H1 (cell line): Measurements from ENCODE around the gene ATP1A1. TPM values are rescaled to one million over a fixed set of nuclear protein-coding genes. Genes with fewer than 3 reads are reported as not detected.

Experiments used
- CHD7 ChIP-seq: fragments of 300-600 bp; sonication (generic); IDR thresholded peaks from 2 replicates; pipeline ENCODE4 v1.7.1; 2012; ENCODE audit warnings: low read length, moderate library complexity, mild to moderate bottlenecking, inconsistent platforms; ENCODE audit not compliant: insufficient replicate concordance
- E2F6 ChIP-seq: IDR thresholded peaks from 2 replicates; pipeline ENCODE4 v1.6.1; 2012; ENCODE audit warnings: inconsistent platforms
- GABPA ChIP-seq: IDR thresholded peaks from 2 replicates; pipeline ENCODE4 v1.6.1; 2011; ENCODE audit warnings: mild to moderate bottlenecking, low read length, moderate library complexity, borderline replicate concordance; ENCODE audit not compliant: insufficient read depth
- JUND ChIP-seq: IDR thresholded peaks from 2 replicates; pipeline ENCODE4 v1.6.1; 2011; ENCODE audit warnings: mild to moderate bottlenecking, improper control_type of control experiment, low read length
- RAD21 ChIP-seq, 2 experiments: IDR thresholded peaks in 1 of 2; conservative IDR thresholded peaks in 1 of 2; 2 replicates each; pipeline ENCODE4 v1.6.1; 2011; ENCODE audit warnings: low read depth in 2 of 2, low read length in 2 of 2, improper control_type of control experiment in 1 of 2, inconsistent platforms in 1 of 2, mild to moderate bottlenecking in 1 of 2, moderate library complexity in 1 of 2
- RFX5 ChIP-seq: IDR thresholded peaks from 2 replicates; pipeline ENCODE4 v1.6.1; 2011; ENCODE audit warnings: low read depth, low read length, improper control_type of control experiment, borderline replicate concordance
- RNF2 ChIP-seq: fragments of 200-900, 300-1000 bp; sonication (generic); IDR thresholded peaks from 2 replicates; pipeline ENCODE4 v1.7.1; 2016; ENCODE audit warnings: borderline replicate concordance, low read depth, mild to moderate bottlenecking, antibody characterized with exemption, low read length; ENCODE audit not compliant: poor library complexity, severe bottlenecking; ENCODE audit errors: missing control alignments
- polyA plus RNA-seq, 7 experiments: library from polyadenylated mRNA; depleted of rRNA in 3 of 7; stranded (reverse) in 5 of 7; unstranded in 2 of 7; fragments of >200 nt in 5 of 7; fragments of 200-250 nt in 2 of 7; gene quantifications; 1 replicate in 5 of 7; 2 replicates in 1 of 7; 4 replicates in 1 of 7; pipeline versions ENCODE4 v1.2.1 to v1.2.3, GENCODE V29; 2011 to 2013; ENCODE audit warnings: missing spikeins in 2 of 7, mixed read lengths in 2 of 7
- total RNA-seq: library from RNA; stranded (reverse); fragmentation: NEBNext Ultra II Directional; extraction: Animal tissue kit (Norgen Biotek cat#: 25700); gene quantifications from 2 replicates; pipeline ENCODE4 v1.2.1, GENCODE V29; 2021

ATP1A1 gene
- total and polyA plus RNA-seq, 2 of the 8 experiments (the other 6 are each of a cell fraction or from before 2014, with no cell fraction given) = 222 to 325 TPM

- TF ChIP-seq CHD7 = no peak
- peak; percentile 10; the same call in 1 of the 2 replicates for TF ChIP-seq E2F6
- no peak for TF ChIP-seq RAD21 (IDR thresholded peaks at IDR 0.05 in 1 of 2, conservative IDR thresholded peaks at IDR 0.05 in 1 of 2; ENCODE audit: low read depth in 2 of 2, low read length in 2 of 2)
- no peak for TF ChIP-seq GABPA
- no peak for TF ChIP-seq RFX5
- no peak for TF ChIP-seq RNF2
- TF ChIP-seq JUND = no peak
Measured at GRCh38 chr1:116373431-116374352, 648 bp downstream of the ATP1A1 start (continued).
